Measurements from ENCODE around the gene GNAZ. TPM values are rescaled to one million over a fixed set of nuclear protein-coding genes. Genes with fewer than 3 reads are reported as not detected.
A peak's percentile ranks its signal among the peaks of the same experiment; 100 is the strongest.

GNAZ gene
- total RNA-seq, 1 experiment from 2014 or later: 11.1 TPM

DNA sequence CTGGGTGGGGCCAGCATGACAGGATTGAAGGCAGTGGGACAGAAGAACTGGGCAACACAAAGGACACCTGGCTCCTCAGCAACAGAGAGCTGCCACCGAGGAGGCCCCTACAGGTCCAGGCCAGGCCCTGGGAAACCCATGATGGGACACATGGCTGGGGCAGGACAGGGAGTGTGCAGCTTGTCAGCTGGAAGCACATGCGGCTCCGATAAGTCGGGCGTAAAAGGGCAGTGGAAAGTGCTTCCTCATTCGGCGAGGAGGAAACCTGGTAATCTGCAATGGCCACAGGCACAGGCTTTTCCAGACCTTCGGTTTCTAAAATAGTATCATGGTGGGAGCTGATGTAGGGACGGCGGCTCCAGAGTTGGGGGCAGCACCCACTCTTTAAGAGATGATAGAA, 16.5 kb downstream of the GNAZ start:
- no peak for ATAC-seq
- Histone ChIP-seq H3K27me3 (ENCODE audit: insufficient read depth, low read length) (no peaks in the 10 kb centered on the region), H3K4me1 (ENCODE audit: control insufficient read depth in 1 of 2, insufficient read depth in 2 of 2, low read length in 2 of 2) (peaks cover 17 to 22% of the 10 kb centered on the region in 2 experiments), H3K9ac (ENCODE audit: low read length) (no peak overlapping the region), H3K4me2 (ENCODE audit: low read length) (no peak overlapping the region), H3K79me2 (ENCODE audit: insufficient read depth, low read length) (no peaks in the 10 kb centered on the region), H3K9me3 (ENCODE audit: control insufficient read depth in 1 of 2, insufficient read depth in 1 of 2, low read depth in 1 of 2, low read length in 2 of 2) (no peaks in the 10 kb centered on the region), H3K9me2 (ENCODE audit: insufficient read depth) (no peaks in the 10 kb centered on the region), H3K27ac (ENCODE audit: low read depth, low read length) (no peak overlapping the region), H2AFZ (ENCODE audit: low read depth, low read length, poor library complexity, severe bottlenecking) (no peak overlapping the region), H3K36me3 (ENCODE audit: control insufficient read depth in 1 of 2, insufficient read depth in 2 of 2, low read length in 2 of 2) (no peaks in the 10 kb centered on the region), H4K20me1 (ENCODE audit: insufficient read depth) (no peaks in the 10 kb centered on the region), H3K4me3 (replicated peaks in 1 of 2; ENCODE audit: low read depth in 1 of 2, low read length in 2 of 2) (no peak overlapping the region)
- ChIA-PET RAD21 (ENCODE audit: low non-redundant PET in 1 of 2, low total read pairs in 2 of 2, uncharacterized antibody in 2 of 2, unreplicated experiment in 2 of 2) (no interaction called here), POLR2A (no interaction called here), CTCF (interaction anchor here (1.4 kb wide), 1 partner anchor 127 kb away, joined by 3 read pairs; no protein-coding TSS in a partner anchor)
- intact Hi-C loops (cut with micrococcal nuclease): no loop called here
- BruUV-seq (replicated peaks): no TSS peak
- TF ChIP-seq ZNF274 (IDR thresholded peaks at IDR 0.05; ENCODE audit: low read depth, low read length) (no peak), SP1 (IDR thresholded peaks at IDR 0.05; ENCODE audit: low read depth) (no peak), RAD21 (IDR thresholded peaks at IDR 0.05; ENCODE audit: low read depth) (no peak), EGR1 (IDR thresholded peaks at IDR 0.05; ENCODE audit: low read depth) (no peak)
- TF ChIP-seq, protein P1, sequence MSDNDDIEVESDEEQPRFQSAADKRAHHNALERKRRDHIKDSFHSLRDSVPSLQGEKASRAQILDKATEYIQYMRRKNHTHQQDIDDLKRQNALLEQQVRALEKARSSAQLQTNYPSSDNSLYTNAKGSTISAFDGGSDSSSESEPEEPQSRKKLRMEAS (IDR thresholded peaks at IDR 0.05): no peak
- no peak for DNase-seq (ENCODE audit: low read depth, low spot score)

DNA sequence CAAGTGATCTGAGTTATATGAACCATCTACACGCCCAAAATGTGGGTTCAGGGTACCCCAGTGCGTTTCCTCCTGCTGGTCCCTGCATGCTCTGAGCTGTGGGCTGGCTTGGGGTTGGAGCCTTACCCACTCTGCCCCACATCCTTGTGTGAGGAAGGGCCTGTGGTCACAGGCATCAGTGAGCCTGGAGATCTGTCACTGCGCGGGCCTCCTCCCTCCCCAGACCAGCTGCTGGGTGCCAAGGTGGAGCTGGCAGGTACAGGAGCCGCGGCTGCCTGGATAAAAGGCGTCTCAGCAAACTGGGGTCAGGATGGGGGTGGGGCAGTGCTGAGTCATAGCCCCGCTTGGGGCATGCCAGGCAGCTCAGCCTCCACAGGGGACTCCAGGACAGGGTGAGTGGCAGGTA, 17.9 kb downstream of the GNAZ start:
- H3K4me1 ChIP-seq (ENCODE audit: control insufficient read depth in 1 of 2, insufficient read depth in 2 of 2, low read length in 2 of 2): peaks cover 17 to 22% of the 10 kb centered on the region in 2 experiments
- no peaks in the 10 kb centered on the region for H3K79me2 ChIP-seq (ENCODE audit: insufficient read depth, low read length)
- H3K4me2 ChIP-seq (ENCODE audit: low read length): peak overlapping the region; percentile 62
- no peak overlapping the region for H3K9ac ChIP-seq (ENCODE audit: low read length)
- ATAC-seq (peak; percentile 86), DNase-seq (ENCODE audit: low read depth, low spot score) (no peak)
- intact Hi-C loops (cut with micrococcal nuclease): no loop called here
- no peaks in the 10 kb centered on the region for H3K27me3 ChIP-seq (ENCODE audit: insufficient read depth, low read length)
- no TSS peak for BruUV-seq (replicated peaks)
- no peak overlapping the region for H3K4me3 ChIP-seq (replicated peaks in 1 of 2; ENCODE audit: low read depth in 1 of 2, low read length in 2 of 2)
- ChIA-PET CTCF (no interaction called here), RAD21 (ENCODE audit: low non-redundant PET in 1 of 2, low total read pairs in 2 of 2, uncharacterized antibody in 2 of 2, unreplicated experiment in 2 of 2) (no interaction called here), POLR2A (no interaction called here)
- TF ChIP-seq JUND (IDR thresholded peaks at IDR 0.05) (0 out of 2 replicates have a peak, but pooled peaks have one; percentile 15), ELF1 (IDR thresholded peaks at IDR 0.05; ENCODE audit: borderline replicate concordance, low read depth) (no peak), TCF7L2 (IDR thresholded peaks at IDR 0.05; ENCODE audit: borderline replicate concordance, extremely low read depth, insufficient read depth, insufficient read length) (peak; percentile 34)
- H3K36me3 ChIP-seq (ENCODE audit: control insufficient read depth in 1 of 2, insufficient read depth in 2 of 2, low read length in 2 of 2): no peaks in the 10 kb centered on the region
- peak overlapping the region; percentile 43; the same call in 1 of the 2 replicates for H3K27ac ChIP-seq (ENCODE audit: low read depth, low read length)
- no peaks in the 10 kb centered on the region for H3K9me2 ChIP-seq (ENCODE audit: insufficient read depth)
- H4K20me1 ChIP-seq (ENCODE audit: insufficient read depth): no peaks in the 10 kb centered on the region
- H2AFZ ChIP-seq (ENCODE audit: low read depth, low read length, poor library complexity, severe bottlenecking): no peak overlapping the region
- H3K9me3 ChIP-seq (ENCODE audit: control insufficient read depth in 1 of 2, insufficient read depth in 1 of 2, low read depth in 1 of 2, low read length in 2 of 2): no peaks in the 10 kb centered on the region

All from HCT116 (cell line).